Measurements from ENCODE around the gene CNTNAP2. TPM values are rescaled to one million over a fixed set of nuclear protein-coding genes. Genes with fewer than 3 reads are reported as not detected.

Gene CNTNAP2
- total RNA-seq, 4 donors from 2014 or later: 0.91 to 16.0 TPM; not detected in 2

GRCh38 chr7:146683439-146683838, 566.8 kb downstream of the CNTNAP2 start:
- no peak overlapping the region for H3K27ac ChIP-seq
- intact Hi-C loops (cut with DNase I; ENCODE audit: low total_unique reads): no loop called here
- no peaks in the 10 kb centered on the region for H3K36me3 ChIP-seq
- no peak for DNase-seq
- H3K27me3 ChIP-seq: no peaks in the 10 kb centered on the region
- no peak for TF ChIP-seq POLR2A (IDR thresholded peaks at IDR 0.05)
- TF ChIP-seq CTCF (IDR thresholded peaks at IDR 0.05): no peak
- no peaks in the 10 kb centered on the region for H3K4me1 ChIP-seq
- H3K4me3 ChIP-seq: no peak overlapping the region
- no peaks in the 10 kb centered on the region for H3K9me3 ChIP-seq

GRCh38 chr7:146690987-146691386, 574.4 kb downstream of the CNTNAP2 start:
- Histone ChIP-seq H3K4me1 (no peaks in the 10 kb centered on the region), H3K36me3 (no peaks in the 10 kb centered on the region), H3K9me3 (no peaks in the 10 kb centered on the region), H3K4me3 (no peak overlapping the region), H3K27me3 (no peaks in the 10 kb centered on the region), H3K27ac (no peak overlapping the region)
- DNase-seq: no peak
- TF ChIP-seq CTCF (IDR thresholded peaks at IDR 0.05): no peak
- TF ChIP-seq POLR2A (IDR thresholded peaks at IDR 0.05): no peak
- intact Hi-C loops (cut with DNase I; ENCODE audit: low total_unique reads): no loop called here

GRCh38 chr7:146698995-146699610, 582.5 kb downstream of the CNTNAP2 start:
- no peak for DNase-seq
- intact Hi-C loops (cut with DNase I; ENCODE audit: low total_unique reads): no loop called here
- H3K4me3 ChIP-seq: no peak overlapping the region
- no peaks in the 10 kb centered on the region for H3K9me3 ChIP-seq
- no peaks in the 10 kb centered on the region for H3K4me1 ChIP-seq
- TF ChIP-seq POLR2A (IDR thresholded peaks at IDR 0.05): no peak
- no peak for TF ChIP-seq CTCF (IDR thresholded peaks at IDR 0.05)
- H3K27me3 ChIP-seq: no peaks in the 10 kb centered on the region
- H3K36me3 ChIP-seq: no peaks in the 10 kb centered on the region
- H3K27ac ChIP-seq: no peak overlapping the region

- TF ChIP-seq POLR2A (IDR thresholded peaks at IDR 0.05) (no peak), CTCF (IDR thresholded peaks at IDR 0.05) (no peak)
- Histone ChIP-seq H3K4me3 (no peak overlapping the region), H3K27me3 (no peaks in the 10 kb centered on the region), H3K9me3 (no peaks in the 10 kb centered on the region), H3K27ac (no peak overlapping the region), H3K4me1 (no peaks in the 10 kb centered on the region), H3K36me3 (no peaks in the 10 kb centered on the region)
- intact Hi-C loops (cut with DNase I; ENCODE audit: low total_unique reads): no loop called here
- no peak for DNase-seq
These were observed 583.5 kb downstream of the CNTNAP2 start for GRCh38 chr7:146700015-146700560.

GRCh38 chr7:146701166-146701565, 584.6 kb downstream of the CNTNAP2 start:
- H3K9me3 ChIP-seq: no peaks in the 10 kb centered on the region
- no peak for TF ChIP-seq POLR2A (IDR thresholded peaks at IDR 0.05)
- no peak for TF ChIP-seq CTCF (IDR thresholded peaks at IDR 0.05)
- intact Hi-C loops (cut with DNase I; ENCODE audit: low total_unique reads): no loop called here
- no peaks in the 10 kb centered on the region for H3K4me1 ChIP-seq
- H3K4me3 ChIP-seq: no peak overlapping the region
- no peak overlapping the region for H3K27ac ChIP-seq
- no peak for DNase-seq
- H3K27me3 ChIP-seq: no peaks in the 10 kb centered on the region
- H3K36me3 ChIP-seq: no peaks in the 10 kb centered on the region

Data from uterus (tissue), 4 donors.